NCI-H1436 treated with DMSO at 0.1 percent for 48 hours (cell line): ENCODE measurements around the gene ALS2CL.

Experiments
- DNase-seq: peaks from one replicate; lab custom pipeline; 2025; lab: John Stamatoyannopoulos, UW

The ALS2CL gene

DNA sequence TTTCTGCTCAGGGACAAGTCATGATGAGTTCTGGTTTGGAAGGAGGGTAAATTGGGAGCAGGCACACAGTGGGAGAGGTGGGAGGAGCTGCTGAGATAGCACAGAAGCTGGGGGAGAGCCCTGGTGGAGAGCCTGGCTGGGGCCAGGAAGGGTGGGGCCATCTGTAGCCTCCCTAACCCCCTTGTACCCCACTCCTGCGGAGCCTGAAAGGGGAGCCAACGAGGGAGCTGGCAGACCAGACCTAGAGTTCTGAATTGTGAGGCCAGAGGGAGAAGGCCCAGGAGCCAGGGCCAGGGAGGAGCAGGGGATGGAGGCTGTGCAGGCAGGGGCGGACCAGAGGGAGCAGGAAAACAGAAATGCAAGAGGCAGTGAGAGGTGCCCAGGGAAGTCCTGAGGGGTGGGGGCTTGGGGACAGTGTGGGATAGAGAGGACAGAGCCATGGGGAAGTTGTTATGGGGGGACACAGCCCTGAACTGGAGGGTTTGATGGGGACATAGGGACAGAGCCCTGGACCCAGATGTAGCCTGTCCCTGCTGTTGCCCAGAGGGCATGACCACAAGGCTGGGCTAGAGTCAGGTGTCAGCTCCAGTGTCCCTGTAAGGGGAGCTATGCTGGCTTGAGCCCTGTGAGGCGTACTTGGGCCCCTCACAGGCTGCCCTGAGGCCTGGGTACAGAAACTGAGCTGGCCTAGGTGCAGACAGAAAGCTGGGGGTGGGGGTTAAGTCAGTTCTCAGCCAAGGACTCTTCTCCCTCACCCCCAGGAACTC lies 8.9 kb upstream of the ALS2CL start:
- no peak for DNase-seq

- no peak for DNase-seq
Measured at GRCh38 chr3:46701181-46701939, 7.9 kb upstream of the ALS2CL start, which contains the start of gene TMIE. Gene TMIE (plus strand): TSS chr3:46701392. CDS start chr3:46701488, 96 bp downstream.

GRCh38 chr3:46700772-46701171 lies 7.3 kb upstream of the ALS2CL start:
- no peak for DNase-seq

DNA sequence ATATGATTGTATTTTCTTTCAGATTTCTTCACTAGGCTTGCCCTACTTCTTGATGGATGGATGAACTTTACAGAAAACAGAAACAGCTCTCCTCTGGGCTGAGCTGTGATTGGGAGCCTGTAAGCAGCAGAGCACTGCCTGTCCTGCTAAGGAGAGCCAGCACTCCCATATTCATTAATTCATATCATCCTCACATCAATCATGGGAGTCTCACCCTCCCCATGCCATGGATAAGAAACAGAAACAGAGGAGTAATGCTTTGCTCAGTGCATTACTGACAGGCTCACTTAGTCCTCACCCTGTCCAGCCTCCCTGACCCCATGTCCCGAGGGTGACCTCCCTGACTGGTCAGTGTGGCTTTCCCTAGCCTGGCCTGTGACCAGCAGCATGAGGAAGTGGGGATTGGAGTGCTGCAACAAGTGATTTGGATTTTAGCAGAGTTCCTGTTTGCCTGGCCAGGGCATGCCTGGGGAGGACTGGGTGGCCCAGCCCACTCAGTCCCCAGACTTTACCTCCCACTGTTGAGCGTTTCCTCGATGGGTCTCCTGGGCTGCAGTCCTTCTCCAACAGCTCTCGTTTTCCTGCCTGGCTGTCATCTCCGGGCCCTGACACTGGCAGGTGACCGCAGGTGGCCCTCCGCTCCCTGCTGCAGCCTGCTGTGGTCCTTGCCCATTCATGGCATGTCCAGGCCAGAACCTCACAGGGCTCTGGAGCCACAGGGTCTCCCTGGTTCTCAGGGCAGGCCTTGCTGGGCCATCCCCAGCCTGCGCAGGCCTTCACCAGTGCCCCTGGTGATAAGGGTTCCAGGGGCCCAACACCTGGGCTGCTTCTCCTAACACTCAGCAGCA lies 6.4 kb upstream of the ALS2CL start:
- no peak for DNase-seq

GRCh38 chr3:46695962-46696894 lies 2.7 kb upstream of the ALS2CL start:
- DNase-seq: no peak

DNA sequence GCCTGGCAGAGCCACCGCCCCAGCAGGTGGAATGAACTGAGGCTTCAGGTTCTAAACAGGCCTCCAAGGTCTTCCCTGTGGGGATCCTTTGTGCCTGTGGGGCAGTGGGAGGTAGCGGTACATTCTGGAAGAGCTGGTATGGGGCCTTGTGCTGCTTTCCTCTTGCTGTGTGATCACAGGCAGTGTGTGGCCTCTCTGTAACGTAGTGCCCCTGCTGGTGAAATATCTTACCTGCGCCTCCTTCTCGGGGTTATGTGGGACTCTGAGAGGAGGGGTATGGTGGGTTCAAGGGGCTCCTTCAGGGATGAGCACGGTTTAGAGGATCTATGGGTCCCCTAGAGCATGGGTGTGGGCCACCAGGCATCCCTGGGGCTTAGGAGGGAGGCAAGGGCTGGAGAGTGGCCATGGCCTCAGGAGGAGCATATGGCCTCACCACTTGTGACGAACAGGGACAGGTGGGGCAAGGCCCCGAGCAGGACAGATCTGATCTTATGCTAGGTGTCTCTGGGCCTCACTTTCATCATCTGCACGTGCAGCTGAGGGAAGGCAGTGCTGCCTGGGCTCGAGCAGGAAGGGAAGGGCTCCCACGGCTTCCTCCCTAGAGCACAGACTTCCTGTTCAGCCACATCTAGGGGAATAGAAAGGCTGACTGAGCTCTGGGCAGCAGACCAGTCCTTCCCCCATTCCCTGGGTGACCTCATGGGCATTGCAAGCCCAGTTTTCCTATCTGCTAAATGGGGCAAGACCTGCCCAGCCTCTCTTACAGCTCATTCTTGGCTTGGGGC lies 1.9 kb upstream of the ALS2CL start:
- no peak for DNase-seq

DNA sequence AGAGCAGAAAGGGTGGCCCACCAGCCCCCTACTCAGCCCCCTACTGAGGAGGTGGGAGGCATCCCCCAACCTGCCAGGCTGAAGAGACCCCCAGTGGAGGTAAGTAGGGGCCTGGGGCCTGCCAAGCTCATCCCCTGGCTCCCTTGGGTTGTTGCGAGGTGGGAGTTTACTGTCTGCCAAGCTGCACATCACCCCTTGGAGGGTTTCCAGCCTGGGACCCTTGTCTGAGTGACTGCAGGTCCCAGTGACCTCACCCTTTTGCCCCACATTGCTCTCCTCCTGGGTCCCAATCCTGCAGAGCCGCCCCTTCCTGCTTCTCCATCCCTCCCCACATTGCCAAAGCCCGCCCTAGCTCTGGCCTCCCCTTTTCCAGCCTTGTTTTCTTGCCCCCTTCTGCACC lies 1.0 kb upstream of the ALS2CL start:
- DNase-seq: no peak

- DNase-seq: no peak
Measured at GRCh38 chr3:46693892-46694226, 380 bp upstream of the ALS2CL start.

DNA sequence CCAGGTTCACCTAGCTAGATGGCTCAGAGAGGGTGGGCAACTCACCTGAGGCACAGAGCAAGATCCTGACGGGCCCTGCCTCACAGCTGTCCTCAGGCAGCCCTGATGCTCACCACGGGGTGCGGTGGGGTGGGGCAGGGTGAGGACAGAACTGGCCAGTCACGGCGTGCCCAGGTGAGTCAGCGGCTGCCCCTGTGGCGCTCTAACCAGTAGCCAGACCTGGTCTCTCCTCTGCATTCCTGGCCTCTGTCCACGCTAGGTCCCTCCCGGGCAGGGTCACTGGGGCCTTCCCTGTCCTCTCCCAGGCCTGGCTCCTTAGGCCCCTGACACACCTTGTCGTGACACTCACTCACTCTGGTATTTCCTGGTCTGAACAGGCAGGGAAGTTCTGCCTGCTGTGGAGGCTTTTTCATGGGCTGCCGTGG lies 901 bp downstream of the ALS2CL start:
- no peak for DNase-seq

DNA sequence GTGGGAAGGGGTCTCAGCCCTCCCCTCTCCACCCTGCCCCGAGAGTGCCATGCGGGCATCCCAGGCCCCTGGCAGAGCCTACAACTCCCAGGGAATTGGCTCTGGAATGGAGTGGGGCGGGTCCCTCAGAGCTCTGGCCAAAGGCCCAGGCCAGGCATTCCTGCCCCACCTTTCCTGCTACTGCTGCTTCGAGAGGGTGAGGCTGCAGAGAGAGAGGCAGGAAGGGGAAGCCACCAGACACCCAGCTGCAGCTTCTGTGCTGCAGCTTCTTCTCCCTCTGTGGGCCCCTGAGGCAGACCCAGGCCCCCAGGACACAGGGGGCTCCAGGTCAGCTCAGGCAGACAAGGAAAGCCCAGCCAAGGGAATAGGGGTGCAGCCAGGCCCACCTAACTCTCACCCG lies 2.7 kb downstream of the ALS2CL start:
- no peak for DNase-seq

DNA sequence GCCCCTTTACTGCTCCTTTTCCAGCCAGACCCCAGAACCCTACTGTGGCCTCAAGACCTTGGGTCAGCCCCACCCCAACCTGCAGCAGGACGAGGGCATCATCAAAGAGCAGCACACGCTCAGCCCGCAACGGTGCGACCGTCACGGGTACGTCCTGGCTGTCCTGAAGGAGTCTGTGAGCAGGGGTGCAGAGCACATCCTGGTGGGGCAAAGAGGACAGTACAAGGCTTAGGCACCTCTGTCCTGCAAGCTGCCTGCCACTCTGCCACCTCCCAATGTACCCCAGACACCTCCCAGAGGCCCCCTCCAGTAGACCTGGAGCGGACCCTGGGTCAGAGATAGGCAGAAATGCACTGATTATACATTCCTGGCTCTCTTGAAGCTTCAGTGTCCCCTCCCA lies 8.0 kb downstream of the ALS2CL start:
- DNase-seq: no peak

DNA sequence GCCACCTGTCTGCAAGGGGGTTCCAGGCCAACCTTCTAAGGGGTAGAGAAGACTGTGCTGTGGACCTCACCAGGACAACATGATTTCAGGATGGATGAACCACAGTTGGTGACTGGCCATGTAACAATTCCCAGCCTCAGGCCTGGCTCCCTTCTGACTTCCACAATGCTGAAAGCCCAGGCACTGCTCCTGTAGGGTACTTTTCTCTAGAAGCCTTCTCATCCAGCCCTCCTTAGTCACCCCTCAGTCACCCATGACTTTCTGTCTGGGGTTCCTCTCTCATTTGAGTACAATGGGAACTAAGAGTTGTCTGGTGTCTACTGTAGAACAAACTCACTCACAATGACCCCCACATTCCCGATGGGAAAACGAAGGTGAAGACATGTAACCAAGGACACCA lies 8.6 kb downstream of the ALS2CL start:
- no peak for DNase-seq

- DNase-seq: no peak
Measured at GRCh38 chr3:46682974-46683373, 10.5 kb downstream of the ALS2CL start.

DNA sequence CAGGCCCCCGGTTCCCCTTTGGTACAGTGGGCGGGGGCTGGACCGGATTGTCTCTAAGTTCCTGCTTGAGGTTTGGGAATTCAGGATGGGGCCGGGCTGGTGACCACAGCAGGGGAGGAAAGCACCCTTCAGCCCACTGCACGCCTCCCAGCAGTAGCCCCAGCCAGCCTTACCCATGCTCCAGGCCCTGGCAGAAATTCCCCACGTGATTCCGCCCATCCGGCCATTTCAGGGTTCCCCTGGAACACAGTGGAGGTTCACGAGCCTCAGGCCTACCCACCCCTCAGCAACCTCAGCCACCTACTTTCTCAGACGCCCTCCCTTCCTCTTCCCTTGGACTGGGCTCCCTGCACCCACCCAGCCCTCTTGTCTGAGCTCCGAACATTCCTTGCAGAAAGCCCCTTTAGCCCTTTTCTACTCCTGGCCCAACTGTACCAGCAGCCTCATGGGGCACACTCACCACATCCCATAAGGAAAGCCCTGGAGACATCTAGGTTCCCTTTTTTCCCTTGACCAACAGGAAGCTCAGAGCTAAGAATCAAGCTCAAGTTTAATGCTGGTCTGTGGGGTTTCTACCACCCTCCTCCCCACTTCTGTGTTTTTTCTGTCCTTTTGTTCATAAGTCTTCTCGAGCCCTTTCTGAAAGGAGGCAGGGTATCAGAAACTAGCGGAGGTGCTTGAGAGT lies 11.5 kb downstream of the ALS2CL start:
- DNase-seq: no peak

DNA sequence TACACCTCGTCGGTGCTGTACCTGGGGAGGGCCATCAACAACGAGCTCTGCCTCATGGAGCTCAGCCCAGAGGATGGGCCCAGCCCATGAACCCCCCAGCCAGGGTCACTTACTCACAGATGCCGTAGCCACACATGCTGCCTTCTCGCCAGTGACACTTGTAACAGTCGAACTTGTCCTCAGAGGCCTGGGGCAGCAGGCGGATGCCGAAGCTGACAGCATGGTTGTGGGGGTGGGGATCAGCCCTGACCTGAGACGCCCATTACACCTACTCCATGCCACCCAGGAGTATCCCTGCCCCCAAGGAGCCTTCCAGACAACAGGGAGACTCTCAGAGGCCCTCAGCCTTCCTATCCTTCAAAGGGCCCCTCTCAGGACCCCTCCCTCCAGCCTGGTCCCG lies 12.1 kb downstream of the ALS2CL start:
- no peak for DNase-seq

DNA sequence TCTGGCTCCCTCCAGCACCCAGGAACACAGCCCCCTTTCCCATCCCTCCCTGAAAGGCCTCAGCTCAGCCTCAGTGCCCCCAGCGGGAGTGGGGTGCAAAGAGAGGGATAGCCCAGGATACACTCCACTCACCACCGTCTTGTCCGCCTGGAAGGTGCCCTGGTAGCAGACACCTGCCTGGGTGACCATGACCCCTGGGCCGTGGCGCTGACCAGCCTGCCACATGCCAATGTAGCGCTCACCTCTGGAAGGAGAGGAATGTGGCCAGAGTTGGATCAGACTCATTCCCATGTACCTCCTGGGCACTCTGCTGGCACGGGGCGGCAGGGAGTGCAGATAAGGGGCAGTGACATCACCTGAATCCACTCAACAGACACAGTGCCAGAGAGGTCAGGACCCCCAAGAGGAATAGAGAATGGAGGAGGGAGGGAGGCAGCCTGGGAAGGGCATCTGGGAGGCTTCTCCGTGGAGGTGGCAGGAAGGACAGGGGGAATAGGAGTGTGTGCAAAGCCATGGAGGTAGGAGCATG lies 13.1 kb downstream of the ALS2CL start:
- DNase-seq: no peak

DNA sequence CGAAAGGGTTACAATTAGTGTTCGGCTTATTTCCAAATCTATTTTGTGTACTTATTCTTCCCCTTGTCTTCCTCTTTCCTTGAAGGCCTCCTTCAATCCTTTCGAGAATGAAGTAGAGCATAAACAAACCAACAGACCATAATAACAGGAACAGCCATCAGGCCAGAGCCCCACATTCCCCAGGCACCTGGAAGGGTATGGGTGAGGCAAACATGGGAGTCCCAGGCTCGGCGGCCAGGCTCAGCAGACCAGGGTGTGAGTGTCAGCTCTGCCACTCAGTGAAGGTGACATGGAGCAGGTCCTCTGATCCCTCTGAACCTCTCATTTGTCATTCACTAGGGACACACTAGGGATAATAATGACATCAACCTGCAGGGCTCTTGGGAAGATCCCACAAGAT lies 13.8 kb downstream of the ALS2CL start:
- DNase-seq: no peak

GRCh38 chr3:46678280-46678679 lies 15.2 kb downstream of the ALS2CL start:
- no peak for DNase-seq

GRCh38 chr3:46677411-46677726 lies 16.1 kb downstream of the ALS2CL start:
- no peak for DNase-seq
